GM19023 (cell line): ENCODE data around the gene ERVW-1.
"Not testable (repeated sequence)": the region's sequence is repeated elsewhere in the genome, so short reads cannot be mapped to it uniquely, and the experiment has no call there.

Experiments
- ATAC-seq: cut with Tn5 transposase; IDR thresholded peaks from one replicate; pipeline ENCODE4 v1.9.1; 2021; ENCODE audit warnings: mild to moderate bottlenecking, moderate library complexity; ENCODE audit not compliant: unreplicated experiment

Gene ERVW-1

DNA sequence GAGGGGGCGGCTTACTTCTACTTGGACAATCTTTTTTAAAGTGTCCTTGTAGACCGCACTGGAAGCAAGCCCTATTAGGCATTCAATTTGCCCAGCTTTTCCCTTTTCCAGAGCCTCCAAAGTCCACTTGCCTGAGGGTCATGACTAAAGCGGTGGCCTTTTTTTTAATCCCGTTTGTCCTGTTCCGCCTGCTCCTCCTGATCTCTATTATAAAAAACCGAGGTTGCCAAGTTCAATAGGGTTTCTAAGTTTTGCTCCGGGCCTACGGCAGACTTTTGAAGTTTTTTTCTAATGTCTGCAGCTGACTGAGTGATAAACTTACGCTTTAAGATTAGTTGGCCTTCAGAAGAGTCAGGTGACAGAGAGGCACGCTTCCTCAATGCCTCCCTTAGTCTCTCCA is 3.8 kb downstream of the ERVW-1 start:
- not testable (repeated sequence) for ATAC-seq

DNA sequence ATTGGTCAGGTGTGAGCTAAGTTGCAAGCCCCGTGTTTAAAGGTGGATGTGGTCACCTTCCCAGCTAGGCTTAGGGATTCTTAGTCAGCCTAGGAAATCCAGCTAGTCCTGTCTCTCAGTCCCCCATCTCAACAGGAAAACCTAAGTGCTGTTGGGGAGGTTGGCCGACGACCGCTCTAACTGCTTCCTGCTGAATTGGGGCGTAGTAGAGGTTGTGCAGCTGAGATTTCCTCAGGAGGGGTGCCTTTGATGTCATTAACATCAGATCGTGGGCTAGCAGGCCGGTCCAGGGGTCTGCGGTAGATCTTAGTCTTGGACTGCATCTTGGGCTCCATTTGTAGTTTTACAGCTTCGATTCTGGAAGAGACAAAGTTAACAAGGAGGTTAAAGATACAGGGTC is 9.2 kb downstream of the ERVW-1 start:
- not testable (repeated sequence) for ATAC-seq

DNA sequence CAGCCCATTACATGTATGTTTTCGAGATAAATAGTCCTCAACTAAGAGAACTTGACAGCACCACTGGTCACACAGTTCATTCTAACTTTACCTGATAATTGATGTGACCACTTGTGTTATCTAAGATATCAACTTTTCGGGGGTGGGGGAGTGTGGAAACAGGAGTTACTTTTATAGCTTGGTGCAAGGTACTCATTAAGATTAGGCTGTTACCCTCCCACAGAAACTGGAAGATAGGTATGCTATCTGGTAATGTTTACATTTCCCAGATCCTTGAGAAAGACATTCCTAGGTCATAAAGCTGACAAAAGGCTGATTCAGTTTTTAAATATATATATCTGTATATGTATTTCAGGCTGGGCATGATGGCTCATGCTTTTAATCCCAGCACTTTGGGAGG is 11.1 kb downstream of the ERVW-1 start:
- ATAC-seq: no peak

DNA sequence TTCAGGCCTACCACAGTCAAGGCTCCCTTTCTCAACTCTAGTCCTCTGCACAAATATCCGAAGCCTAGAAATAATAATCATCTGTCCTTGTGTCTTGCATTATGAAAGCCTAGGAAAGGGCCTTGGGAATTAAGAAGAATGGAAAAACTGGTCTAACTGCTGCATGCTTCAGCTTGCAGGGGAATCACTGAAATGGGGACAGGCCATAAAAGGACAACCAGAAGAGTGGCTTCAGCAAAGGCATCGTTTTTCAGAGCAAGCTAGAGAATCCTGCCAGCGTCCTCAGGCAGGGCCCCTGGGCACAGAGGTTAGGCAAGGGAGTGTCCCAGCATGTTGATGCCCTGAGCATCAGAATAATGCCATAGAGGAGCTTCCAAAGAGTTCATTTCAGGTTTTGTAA is 13.2 kb downstream of the ERVW-1 start:
- no peak for ATAC-seq

DNA sequence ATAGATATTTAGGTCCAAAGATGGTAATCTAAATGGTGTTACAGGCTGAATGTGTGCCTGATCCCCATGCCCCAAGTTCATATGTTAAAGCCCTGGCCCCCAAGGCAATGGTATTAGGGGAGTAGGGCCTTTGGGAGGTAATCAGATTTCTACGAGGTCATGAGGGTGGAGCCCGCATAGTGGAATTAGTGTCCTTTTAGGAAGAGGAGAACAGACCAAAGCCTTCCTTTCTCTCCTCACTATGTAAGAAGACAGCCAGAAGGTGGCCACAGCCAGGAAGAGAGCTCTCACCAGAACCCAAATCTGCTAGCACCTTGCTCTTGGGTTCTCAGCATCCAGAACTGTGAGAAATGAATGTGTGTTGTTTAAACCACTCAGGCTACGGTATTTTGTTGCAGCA is 15.2 kb downstream of the ERVW-1 start:
- ATAC-seq: no peak

DNA sequence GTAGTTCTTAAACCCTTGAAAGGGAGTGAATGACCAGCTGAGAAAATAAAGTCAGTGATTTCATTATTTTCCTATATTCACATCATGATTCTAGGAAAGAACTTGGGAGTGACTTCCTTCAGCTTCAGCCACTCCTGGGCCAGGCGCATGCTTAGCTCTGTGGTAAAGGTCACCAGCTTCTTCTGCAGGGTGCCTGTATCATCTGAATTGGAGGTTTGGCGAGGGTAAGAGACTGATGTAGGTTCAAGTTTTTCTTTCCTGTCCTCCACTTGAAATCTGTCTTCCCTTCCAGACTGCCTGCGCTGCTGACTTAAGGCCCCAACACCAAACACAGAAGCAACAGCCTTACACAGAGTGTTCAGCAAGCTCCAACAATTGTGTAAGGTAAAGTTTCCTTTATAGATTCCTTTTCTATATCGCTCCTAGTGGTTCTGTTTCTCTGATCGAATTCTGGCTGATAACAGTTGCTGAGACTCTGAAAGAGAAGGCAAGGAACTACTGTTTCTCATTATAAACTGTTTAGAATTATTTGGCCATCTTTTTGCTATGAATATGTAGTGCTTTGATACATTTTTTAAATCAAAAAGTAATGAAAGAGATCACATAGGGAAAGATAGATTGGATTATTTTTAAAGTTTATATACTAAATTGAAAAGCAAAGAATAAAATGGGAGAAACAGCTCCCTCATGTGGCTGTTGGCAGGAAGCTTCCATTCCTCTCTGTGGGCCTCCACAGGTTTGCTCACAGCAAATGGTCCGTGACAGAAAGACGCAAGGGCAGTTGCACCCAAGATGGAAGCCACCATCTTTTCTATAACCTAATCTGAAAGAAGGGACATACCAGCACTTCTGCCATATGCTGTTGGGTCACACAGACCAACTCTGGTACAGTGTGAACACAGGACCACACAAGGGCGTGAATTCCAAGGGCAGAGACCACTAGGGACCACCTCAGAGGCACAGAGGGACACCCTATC is 16.4 kb downstream of the ERVW-1 start:
- peak; percentile 67 for ATAC-seq

DNA sequence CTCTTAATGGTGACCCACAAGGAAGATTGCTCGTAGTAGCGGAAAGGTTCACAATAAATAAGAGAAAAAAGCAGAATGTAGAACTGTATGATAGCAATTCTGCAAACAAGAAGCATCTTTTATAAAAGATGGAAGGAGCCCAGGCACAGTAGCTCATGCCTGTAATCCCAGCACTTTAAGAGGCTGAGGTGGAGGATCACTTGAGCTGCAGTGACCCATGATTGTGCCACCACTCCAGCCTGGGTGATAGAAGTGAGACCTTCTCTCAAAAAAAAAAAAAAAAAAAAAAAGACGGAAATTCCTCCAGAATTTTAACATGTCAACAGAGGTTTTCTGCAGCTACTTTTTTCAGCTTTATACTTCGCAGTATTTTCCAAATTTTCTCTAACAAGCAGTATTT is 17.2 kb downstream of the ERVW-1 start:
- ATAC-seq: no peak

DNA sequence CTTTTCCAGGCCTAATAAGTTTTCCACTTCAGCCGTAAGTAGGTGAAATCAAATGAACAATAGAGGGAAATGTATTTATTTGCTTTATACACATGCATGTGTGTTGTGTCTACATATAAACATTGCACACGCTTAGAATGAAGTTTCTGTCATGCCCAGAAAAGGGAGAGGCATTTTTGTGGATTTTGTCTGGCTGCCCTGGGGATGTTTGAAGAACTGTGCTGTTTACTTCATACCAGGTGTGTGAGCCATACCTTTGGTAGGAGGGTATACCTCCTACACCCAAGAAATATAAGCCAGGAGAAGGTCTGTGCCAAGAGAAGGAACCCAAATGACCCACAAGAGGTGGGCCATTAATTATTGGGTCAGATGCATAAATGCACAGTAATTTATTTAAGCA is 17.6 kb downstream of the ERVW-1 start:
- no peak for ATAC-seq

DNA sequence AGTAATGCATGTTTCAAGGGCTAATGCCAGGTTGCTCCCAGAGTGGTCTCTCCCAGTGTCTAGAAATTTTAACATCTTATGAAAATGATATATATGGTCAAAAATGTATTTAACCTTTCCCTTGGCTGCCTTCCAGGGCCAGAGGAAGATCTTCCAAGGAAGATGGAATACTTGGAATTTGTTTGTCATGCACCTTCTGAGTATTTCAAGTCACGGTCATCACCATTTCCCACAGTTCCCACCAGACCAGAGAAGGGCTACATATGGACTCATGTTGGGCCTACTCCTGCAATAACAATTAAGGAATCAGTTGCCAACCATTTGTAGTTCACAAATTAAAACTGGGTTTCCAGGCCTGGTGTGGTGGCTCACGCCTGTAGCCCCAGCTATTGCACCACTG is 21.5 kb downstream of the ERVW-1 start:
- ATAC-seq: no peak

DNA sequence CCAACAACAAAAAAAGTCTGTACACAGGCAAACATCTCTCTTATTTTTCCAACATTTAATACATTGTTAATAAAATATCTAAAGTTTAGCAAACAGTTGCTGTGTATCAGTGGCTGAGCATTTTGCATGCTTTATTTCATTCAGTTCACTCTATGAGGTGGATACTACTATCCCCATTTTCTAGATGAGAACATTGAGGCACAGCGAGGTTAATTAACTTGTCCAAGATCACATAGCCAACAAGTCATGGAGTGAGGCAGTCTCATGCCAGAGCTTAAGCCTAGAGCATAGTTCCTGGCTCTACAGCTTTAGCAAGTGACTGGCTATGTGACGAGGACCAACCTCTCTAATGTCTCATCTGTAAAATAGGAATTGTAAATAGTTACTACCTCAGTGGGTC is 26.1 kb downstream of the ERVW-1 start:
- no peak for ATAC-seq

DNA sequence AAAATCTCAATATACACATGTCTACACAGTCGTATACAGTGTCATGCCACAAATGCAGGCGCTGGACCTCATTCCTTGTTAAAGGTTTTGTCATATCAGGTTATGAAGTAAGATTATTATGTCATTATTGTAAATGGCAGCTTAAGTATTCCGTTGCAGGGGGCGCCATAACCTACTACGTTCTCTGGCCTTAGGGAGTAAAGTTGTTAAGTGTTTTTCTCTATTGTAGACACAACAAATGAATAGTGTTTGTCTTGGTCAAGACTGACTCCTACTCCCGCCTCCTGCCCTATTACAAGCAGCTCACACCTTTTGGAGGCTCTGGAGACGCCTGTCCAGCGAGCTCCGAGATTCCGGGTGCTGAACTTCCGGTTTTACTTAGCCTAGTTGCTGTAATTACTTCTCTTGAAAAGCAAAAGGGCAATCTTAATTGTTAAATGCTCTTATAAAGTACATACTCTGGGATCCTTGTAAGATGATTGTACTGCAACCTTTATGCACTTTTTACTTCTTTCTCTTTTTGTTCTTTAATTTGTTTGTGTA is 29.5 kb downstream of the ERVW-1 start:
- ATAC-seq: peak; percentile 34

DNA sequence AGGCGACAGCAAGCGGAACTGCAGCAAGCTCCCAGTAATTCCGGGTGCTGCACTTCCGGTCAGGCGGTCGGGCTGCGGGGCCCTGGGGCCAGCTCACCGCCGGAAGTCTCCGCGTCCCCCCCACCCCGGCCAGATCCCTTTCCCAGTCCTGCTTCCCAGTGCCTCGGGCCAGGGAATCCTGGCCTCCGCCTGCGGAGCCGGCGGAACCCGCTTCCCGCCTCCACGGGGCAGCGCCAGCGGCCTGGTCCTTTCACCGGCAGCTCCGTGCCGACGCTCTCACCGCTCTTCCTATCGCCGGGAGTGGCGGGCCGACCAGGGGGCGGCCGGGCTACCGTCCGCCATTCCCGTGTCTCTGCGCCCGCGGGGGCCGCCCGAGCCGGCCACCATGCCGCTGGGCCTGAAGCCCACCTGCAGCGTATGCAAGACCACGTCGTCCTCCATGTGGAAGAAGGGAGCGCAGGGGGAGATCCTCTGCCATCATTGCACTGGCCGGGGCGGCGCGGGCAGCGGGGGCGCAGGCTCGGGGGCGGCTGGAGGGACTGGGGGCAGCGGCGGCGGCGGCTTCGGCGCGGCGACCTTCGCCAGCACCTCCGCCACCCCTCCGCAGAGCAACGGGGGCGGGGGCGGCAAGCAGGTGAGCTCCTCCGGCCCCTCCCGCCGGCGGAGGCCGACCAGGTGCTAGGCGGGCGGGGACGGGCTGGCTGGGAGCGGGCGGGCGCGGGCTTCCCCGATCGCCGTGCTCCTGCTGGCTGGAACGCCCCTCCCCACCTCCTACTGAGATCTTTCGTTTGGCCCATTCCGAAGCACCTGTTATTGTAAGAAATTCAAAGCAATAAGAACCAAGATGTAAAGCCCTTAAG is 30.2 kb downstream of the ERVW-1 start, which contains the start of gene GATAD1:
TSS of gene GATAD1 (plus strand) at position 138 of the 860 bp plus-strand sequence. CDS start at position 386, 248 bp downstream.
- peak; percentile 89 for ATAC-seq

DNA sequence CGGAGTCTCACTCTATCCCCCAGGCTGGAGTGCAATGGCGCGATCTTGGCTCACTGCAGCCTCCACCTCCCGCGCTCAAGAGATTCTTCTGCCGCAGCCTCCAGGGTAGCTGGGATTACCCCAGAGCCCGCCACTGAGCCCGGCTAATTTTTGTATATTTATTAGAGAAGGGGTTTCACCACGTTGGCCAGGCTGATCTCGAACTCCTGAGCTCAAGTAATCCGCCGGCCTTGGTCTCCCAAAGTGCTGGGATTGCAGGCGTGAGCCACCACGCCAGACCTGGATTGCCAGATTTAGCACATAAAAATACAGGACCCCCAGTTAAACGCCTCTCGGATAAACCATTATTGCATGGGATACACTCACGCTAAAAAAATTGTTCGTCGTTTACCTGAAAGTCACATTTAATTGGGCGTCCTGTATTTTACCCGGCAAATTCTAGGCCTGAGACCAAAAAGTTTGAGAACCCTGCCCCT is 30.8 kb downstream of the ERVW-1 start:
- ATAC-seq: no peak

DNA sequence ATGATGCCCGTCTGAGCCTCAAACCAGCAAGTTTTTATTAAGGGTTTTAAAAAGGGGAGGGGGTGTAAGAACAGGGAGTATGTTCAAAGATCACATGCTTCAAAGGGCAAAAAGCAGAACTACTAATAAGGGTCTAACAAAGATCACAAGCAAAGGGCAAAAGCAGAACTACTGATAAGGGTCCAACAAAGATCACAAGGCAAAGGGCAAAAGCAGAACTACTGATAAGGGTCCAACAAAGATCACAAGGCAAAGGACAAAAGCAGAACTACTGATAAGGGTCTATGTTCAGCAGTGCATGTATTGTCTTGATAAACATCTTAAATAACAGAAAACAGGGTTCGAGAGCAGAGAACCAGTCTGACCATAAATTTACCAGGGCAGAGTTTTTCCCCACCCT is 35.0 kb downstream of the ERVW-1 start:
- not testable (repeated sequence) for ATAC-seq

DNA sequence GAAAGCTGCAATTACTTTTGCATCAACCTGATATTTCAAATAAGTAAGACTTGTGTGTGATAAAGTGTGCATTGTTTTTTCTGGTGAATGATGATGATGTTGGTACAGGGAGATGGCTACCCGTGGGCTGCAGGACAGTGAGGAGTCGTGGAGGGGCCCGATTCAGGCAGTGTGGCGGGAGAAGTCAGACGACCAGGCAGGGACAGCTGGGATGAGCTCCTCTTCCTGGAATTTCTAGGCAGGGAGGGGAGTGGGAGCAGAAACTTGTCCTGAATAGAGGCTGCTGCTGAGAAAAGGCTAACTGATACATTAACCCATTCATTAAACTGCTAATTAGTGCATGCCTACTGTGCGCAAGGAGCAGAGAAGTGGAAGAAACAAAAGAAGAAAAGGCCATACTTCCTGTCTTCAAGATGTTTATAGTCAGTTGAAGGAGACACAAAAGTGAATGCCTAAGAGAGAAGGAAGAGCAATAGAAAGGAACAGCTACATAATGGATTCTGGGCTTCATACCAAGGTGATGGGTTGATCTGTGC is 39.7 kb downstream of the ERVW-1 start:
- no peak for ATAC-seq

DNA sequence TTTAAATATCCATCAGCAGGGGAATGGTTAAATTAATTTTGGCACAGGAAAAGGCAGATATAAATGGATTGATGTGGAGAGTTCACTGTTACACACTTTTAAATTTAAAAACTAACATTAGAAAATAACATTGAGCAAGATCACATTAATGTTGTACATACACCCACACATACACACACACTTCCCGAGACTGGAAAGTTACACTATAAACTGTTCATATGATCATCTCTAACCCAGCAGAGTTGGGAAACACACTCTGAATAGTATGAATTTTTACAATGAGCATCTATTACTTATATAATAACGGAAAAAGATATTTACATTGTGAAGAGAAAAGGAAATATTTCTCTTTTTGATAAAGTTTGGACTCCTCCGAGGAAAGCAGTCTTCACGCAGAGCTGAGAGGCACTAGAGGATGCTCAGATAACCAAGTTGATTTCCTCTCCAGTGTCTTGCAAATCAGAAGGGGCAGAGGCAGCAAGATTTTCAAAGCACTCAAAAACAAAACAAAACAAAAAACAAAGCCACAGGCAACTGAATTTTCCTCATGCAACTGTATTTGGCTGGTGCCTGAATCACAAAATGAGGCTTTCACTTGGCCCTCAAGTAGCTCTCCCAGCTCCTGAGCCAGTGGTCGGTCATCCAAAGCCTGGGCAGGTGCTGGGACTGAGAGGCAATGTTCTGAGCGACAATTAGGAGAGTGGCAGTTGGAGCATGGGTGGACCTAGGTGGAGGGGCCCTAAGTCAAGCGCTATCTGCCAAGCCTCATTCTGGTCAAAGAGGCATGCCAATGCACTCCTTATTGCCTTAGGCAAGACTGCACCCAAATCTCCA is 40.9 kb downstream of the ERVW-1 start:
- ATAC-seq: no peak

DNA sequence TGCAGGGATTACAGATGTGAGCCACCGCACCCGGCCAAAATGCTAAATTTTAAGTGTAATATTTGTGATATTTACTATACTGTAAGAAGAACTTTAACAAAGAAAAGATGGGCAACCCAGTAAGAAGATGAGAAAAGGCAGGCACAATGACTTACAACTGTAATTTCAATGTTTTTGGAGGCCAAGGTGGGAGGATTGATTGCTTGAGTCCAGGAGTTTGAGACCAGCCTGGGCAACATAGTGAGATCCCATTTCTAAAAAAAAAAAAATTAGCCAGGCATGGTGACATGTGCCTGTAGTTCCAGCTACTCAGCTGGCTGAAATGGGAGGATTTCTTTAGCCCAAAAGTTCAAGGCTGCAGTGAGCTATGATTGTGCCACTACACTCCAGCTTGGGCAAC is 42.2 kb downstream of the ERVW-1 start:
- no peak for ATAC-seq

DNA sequence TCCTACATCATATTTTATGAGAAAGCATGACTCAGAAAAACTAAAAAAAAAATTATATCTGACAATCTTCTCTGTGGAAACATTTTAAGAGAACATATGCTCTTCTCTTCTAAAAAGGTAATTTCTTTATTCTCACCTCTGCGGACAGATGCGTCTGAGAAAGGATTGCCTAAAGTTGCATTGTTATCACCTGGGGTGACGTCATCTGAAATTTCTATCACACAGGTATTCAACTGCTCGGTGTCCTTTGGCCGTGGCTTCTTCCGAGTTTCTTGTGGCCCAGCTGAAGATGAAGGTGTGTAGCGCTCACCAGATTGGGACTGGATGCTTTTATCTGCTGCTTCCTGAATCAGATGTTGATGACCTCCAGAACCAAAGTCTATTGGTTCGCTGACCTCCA is 44.7 kb downstream of the ERVW-1 start:
- ATAC-seq: no peak

DNA sequence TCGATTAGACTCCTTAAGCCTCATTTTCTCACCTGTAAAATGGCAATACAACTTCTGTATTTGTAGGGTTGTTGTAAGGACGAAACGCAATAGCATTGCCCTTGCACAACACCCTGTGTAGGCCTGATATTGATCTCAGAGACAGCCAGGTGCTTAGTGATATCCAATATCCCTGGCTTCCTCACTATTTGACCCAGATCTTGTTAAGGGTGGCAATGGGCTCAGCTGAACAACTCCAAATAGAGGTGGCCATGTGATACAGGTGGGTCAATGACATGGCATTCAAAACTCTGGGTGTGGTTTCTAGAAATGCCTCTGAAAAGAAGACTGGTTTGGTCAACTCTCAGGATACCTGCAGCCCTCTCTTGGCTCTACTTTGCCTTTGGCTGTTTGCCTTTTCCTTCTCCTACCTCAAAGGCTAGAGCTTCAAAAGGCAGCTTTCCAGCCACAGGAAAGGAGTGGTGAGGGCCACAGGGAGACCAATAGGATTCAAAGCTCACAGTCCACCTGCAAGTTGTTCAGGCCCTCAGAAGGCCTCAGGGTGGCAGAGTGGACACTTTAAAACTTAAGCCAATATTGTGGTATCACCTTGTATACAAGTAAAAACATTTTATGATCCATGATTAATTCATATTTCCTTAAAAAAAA is 45.3 kb downstream of the ERVW-1 start:
- ATAC-seq: no peak

DNA sequence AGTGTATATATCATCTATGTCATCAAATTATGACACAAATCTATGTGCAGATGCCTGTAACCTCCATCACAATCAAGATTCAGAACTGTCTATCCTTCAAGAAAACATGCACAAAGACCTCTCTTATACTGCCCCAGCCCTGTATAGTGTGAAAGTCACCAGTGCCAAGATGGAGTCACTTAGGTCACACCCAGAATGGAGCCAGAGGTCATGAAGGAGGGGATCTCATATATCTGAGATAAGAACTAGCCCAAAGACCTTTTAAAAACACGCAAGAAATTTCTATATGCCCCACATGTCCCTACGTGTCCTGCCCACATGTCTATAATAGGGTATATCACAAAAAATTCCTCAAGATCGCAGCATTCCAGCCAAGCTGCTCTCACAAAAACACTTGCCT is 50.6 kb downstream of the ERVW-1 start:
- no peak for ATAC-seq
